H1 (cell line): ENCODE measurements around the gene IPO13. TPM values are rescaled to one million over a fixed set of nuclear protein-coding genes. Genes with fewer than 3 reads are reported as not detected.

ENCODE experiments used
- CTCF ChIA-PET: fragments of 300-600 bp; sonication (Branson Sonifier 250); formaldehyde crosslinking; loops from one replicate; lab custom pipeline; 2021; ENCODE audit not compliant: partially characterized antibody; lab: Charles Lee
- POLR2A ChIA-PET: fragments of 300-600 bp; sonication (Branson Sonifier 250); formaldehyde crosslinking; loops from one replicate; lab custom pipeline; 2021; ENCODE audit warnings: inconsistent platforms; ENCODE audit not compliant: partially characterized antibody; lab: Charles Lee
- DNase-seq, 2 experiments: peaks; one replicate each; pipeline versions ENCODE4 v3.0.0 to v3.0.0-alpha.2; 2010 to 2022; ENCODE audit warnings: low spot score in 2 of 2, low read depth in 1 of 2, mixed read lengths in 1 of 2
- FAIRE-seq: peaks from 2 replicates; lab custom pipeline; 2011; peaks lifted over from hg19 to GRCh38; lab: Jason Lieb, UNC
- H2AFZ ChIP-seq: 2 replicates; pipeline ENCODE4 v1.8.1; 2012; ENCODE audit warnings: low read length, inconsistent platforms
- H2AK5ac ChIP-seq: 2 replicates; pipeline ENCODE4 v1.6.1; 2013; ENCODE audit warnings: low read depth, low read length
- H2BK120ac ChIP-seq: replicated peaks from 2 replicates; pipeline ENCODE3; 2013; ENCODE audit warnings: low read depth, low read length, inconsistent platforms
- H2BK12ac ChIP-seq: 2 replicates; pipeline ENCODE4 v1.6.1; 2013; ENCODE audit warnings: low read depth, low read length
- H2BK15ac ChIP-seq: 2 replicates; pipeline ENCODE4 v1.6.1; 2013; ENCODE audit warnings: low read length
- H2BK20ac ChIP-seq: 2 replicates; pipeline ENCODE4 v1.6.1; 2013; ENCODE audit warnings: low read length
- H2BK5ac ChIP-seq: 2 replicates; pipeline ENCODE4 v1.6.1; 2013; ENCODE audit warnings: low read depth, low read length
- H3K14ac ChIP-seq: 2 replicates; pipeline ENCODE4 v1.6.1; 2013; ENCODE audit warnings: inconsistent platforms; ENCODE audit not compliant: insufficient read length
- H3K18ac ChIP-seq: 2 replicates; pipeline ENCODE4 v1.6.1; 2013; ENCODE audit warnings: low read length; ENCODE audit errors: extremely low read depth
- H3K23ac ChIP-seq: 2 replicates; pipeline ENCODE4 v1.6.1; 2013; ENCODE audit warnings: inconsistent platforms; ENCODE audit not compliant: insufficient read length
- H3K23me2 ChIP-seq: 2 replicates; pipeline ENCODE4 v1.6.1; 2013; ENCODE audit warnings: low read depth, low read length
- H3K27ac ChIP-seq: 2 replicates; pipeline ENCODE4 v1.6.1; 2011; ENCODE audit warnings: low read depth, low read length, inconsistent platforms
- H3K27me3 ChIP-seq, 4 experiments: replicated peaks in 1 of 4; 1 replicate in 1 of 4; 2 replicates in 3 of 4; pipeline versions ENCODE4 v1.6.1 to v1.8.1; 2011 to 2013; ENCODE audit warnings: low read length in 3 of 4, mild to moderate bottlenecking in 3 of 4, inconsistent platforms in 2 of 4, mixed read lengths in 2 of 4, moderate library complexity in 1 of 4; ENCODE audit not compliant: control insufficient read depth in 3 of 4, insufficient read depth in 3 of 4; ENCODE audit errors: extremely low read depth in 1 of 4
- H3K36me3 ChIP-seq, 4 experiments: 2 replicates each; pipeline versions ENCODE4 v1.6.1 to v1.8.1; 2011 to 2013; ENCODE audit warnings: mild to moderate bottlenecking in 4 of 4, low read length in 3 of 4, moderate library complexity in 2 of 4, control low read depth in 1 of 4, inconsistent platforms in 1 of 4; ENCODE audit not compliant: insufficient read depth in 4 of 4, control insufficient read depth in 2 of 4
- H3K4ac ChIP-seq: replicated peaks from 2 replicates; pipeline ENCODE3; 2013; ENCODE audit warnings: low read length, low read depth, mixed read lengths, inconsistent platforms; ENCODE audit not compliant: insufficient read length
- H3K4me1 ChIP-seq, 4 experiments: replicated peaks in 1 of 4; 1 replicate in 1 of 4; 2 replicates in 3 of 4; pipeline versions ENCODE4 v1.6.1 to v1.8.1; 2011 to 2013; ENCODE audit warnings: low read length in 3 of 4, inconsistent platforms in 2 of 4, mixed read lengths in 1 of 4; ENCODE audit not compliant: insufficient read depth in 4 of 4, control insufficient read depth in 3 of 4
- H3K4me2 ChIP-seq, 2 experiments: 2 replicates each; pipeline versions ENCODE4 v1.6.1 to v1.8.1; 2011 to 2013; ENCODE audit warnings: low read depth in 2 of 2, low read length in 2 of 2, control low read depth in 1 of 2, inconsistent platforms in 1 of 2, mild to moderate bottlenecking in 1 of 2; ENCODE audit not compliant: insufficient read depth in 1 of 2
- H3K4me3 ChIP-seq, 4 experiments: fragments of 200-600, 300-600 bp in 1 of 4; sonication (generic), shearing (Covaris generic), sonication (Bioruptor Twin) in 1 of 4; 2 replicates each; pipeline versions ENCODE4 v1.5.1 to v1.8.1; 2011 to 2016; ENCODE audit warnings: low read length in 4 of 4, low read depth in 3 of 4, control low read depth in 2 of 4, inconsistent platforms in 2 of 4, mild to moderate bottlenecking in 2 of 4, mixed read lengths in 1 of 4, moderate library complexity in 1 of 4; ENCODE audit not compliant: insufficient read depth in 2 of 4; ENCODE audit errors: extremely low read depth in 1 of 4
- H3K56ac ChIP-seq: replicated peaks from 2 replicates; pipeline ENCODE3; 2013; ENCODE audit warnings: low read depth, mild to moderate bottlenecking, mixed read lengths, low read length, inconsistent platforms; ENCODE audit not compliant: insufficient read length
- H3K79me1 ChIP-seq: 2 replicates; pipeline ENCODE4 v1.6.1; 2013; ENCODE audit warnings: low read depth, low read length, control low read depth
- H3K79me2 ChIP-seq, 2 experiments: 2 replicates each; pipeline versions ENCODE4 v1.6.1 to v1.8.1; 2012 to 2013; ENCODE audit warnings: low read length in 2 of 2, mild to moderate bottlenecking in 2 of 2, inconsistent platforms in 1 of 2; ENCODE audit not compliant: insufficient read depth in 2 of 2, control insufficient read depth in 1 of 2
- H3K9ac ChIP-seq, 4 experiments: replicated peaks in 1 of 4; 1 replicate in 1 of 4; 2 replicates in 3 of 4; pipeline versions ENCODE4 v1.6.1 to v1.8.1; 2011 to 2013; ENCODE audit warnings: low read depth in 3 of 4, low read length in 3 of 4, control low read depth in 2 of 4, mild to moderate bottlenecking in 2 of 4, moderate library complexity in 2 of 4, inconsistent platforms in 1 of 4; ENCODE audit errors: extremely low read depth in 1 of 4
- H3K9me3 ChIP-seq, 2 experiments: 2 replicates each; pipeline versions ENCODE4 v1.6.1 to v1.8.1; 2012 to 2013; ENCODE audit warnings: mild to moderate bottlenecking in 2 of 2, moderate library complexity in 2 of 2, control low read depth in 1 of 2, inconsistent platforms in 1 of 2, low read depth in 1 of 2, low read length in 1 of 2, mixed read lengths in 1 of 2; ENCODE audit not compliant: insufficient read depth in 2 of 2
- H4K20me1 ChIP-seq, 2 experiments: replicated peaks in 1 of 2; 2 replicates each; pipeline versions ENCODE3 to v1.8.1; 2011 to 2013; ENCODE audit warnings: inconsistent platforms in 2 of 2, low read length in 2 of 2, mild to moderate bottlenecking in 1 of 2; ENCODE audit not compliant: insufficient read depth in 2 of 2, control insufficient read depth in 1 of 2
- H4K5ac ChIP-seq: 2 replicates; pipeline ENCODE4 v1.6.1; 2013; ENCODE audit warnings: low read length, low read depth, mixed read lengths, inconsistent platforms; ENCODE audit not compliant: insufficient read length
- H4K8ac ChIP-seq: 2 replicates; pipeline ENCODE4 v1.8.0; 2013; ENCODE audit warnings: mild to moderate bottlenecking, moderate library complexity, low read length, inconsistent platforms; ENCODE audit not compliant: insufficient read depth; ENCODE audit errors: extremely low read depth
- H4K91ac ChIP-seq: replicated peaks from 2 replicates; pipeline ENCODE3; 2013; ENCODE audit warnings: low read length, mixed read lengths, inconsistent platforms; ENCODE audit not compliant: insufficient read length
- ASH2L ChIP-seq: fragments of 200-600, 300-600 bp; sonication (generic); IDR thresholded peaks from one replicate; pipeline ENCODE4 v1.7.1; 2017; ENCODE audit warnings: low read length
- ATF2 ChIP-seq: IDR thresholded peaks from 2 replicates; pipeline ENCODE4 v1.6.1; 2012; ENCODE audit warnings: low read length, inconsistent platforms
- FOSL1 ChIP-seq: IDR thresholded peaks from 2 replicates; pipeline ENCODE4 v1.6.1; 2011; ENCODE audit warnings: mild to moderate bottlenecking, low read depth, low read length, moderate library complexity; ENCODE audit not compliant: insufficient read depth
- POU5F1 ChIP-seq: IDR thresholded peaks from 2 replicates; pipeline ENCODE4 v1.6.1; 2011; ENCODE audit warnings: low read depth, mild to moderate bottlenecking, low read length, moderate library complexity
- SAP30 ChIP-seq: fragments of 300-600 bp; sonication (generic); IDR thresholded peaks from 2 replicates; pipeline ENCODE4 v1.7.1; 2012; ENCODE audit warnings: low read length, moderate library complexity, mild to moderate bottlenecking, inconsistent platforms; ENCODE audit not compliant: insufficient read depth, insufficient replicate concordance
- SP1 ChIP-seq: IDR thresholded peaks from 2 replicates; pipeline ENCODE4 v1.6.1; 2011; ENCODE audit warnings: low read depth, low read length
- SRF ChIP-seq: IDR thresholded peaks from 2 replicates; pipeline ENCODE4 v1.6.1; 2011; ENCODE audit warnings: mild to moderate bottlenecking, low read depth, low read length, moderate library complexity
- USF2 ChIP-seq: IDR thresholded peaks from 2 replicates; pipeline ENCODE4 v1.6.1; 2011; ENCODE audit warnings: low read length, improper control_type of control experiment
- WGBS, 2 experiments: shearing (Covaris generic) in 1 of 2; methylation state at CpG; one replicate each; pipeline versions ENCODE4 v1.1.6 to v1.1.7; 2013 to 2015; ENCODE audit warnings: low lambda C conversion rate in 2 of 2, mixed read lengths in 2 of 2, inconsistent platforms in 1 of 2, low coverage in 1 of 2, missing lambda C conversion rate in 1 of 2; ENCODE audit not compliant: insufficient replicate concordance in 2 of 2, insufficient coverage in 1 of 2, insufficient read length in 1 of 2; ENCODE audit errors: extremely low coverage in 1 of 2, missing lambda C conversion rate in 1 of 2; 5-methylcytosine and 5-hydroxymethylcytosine counted together
- polyA plus RNA-seq, 7 experiments: library from polyadenylated mRNA; depleted of rRNA in 3 of 7; stranded (reverse) in 5 of 7; unstranded in 2 of 7; fragments of >200 nt in 5 of 7; fragments of 200-250 nt in 2 of 7; gene quantifications; 1 replicate in 5 of 7; 2 replicates in 1 of 7; 4 replicates in 1 of 7; pipeline versions ENCODE4 v1.2.1 to v1.2.3, GENCODE V29; 2011 to 2013; ENCODE audit warnings: missing spikeins in 2 of 7, mixed read lengths in 2 of 7
- total RNA-seq: library from RNA; stranded (reverse); fragmentation: NEBNext Ultra II Directional; extraction: Animal tissue kit (Norgen Biotek cat#: 25700); gene quantifications from 2 replicates; pipeline ENCODE4 v1.2.1, GENCODE V29; 2021
- TF ChIP-seq, protein P1 (sequence below): IDR thresholded peaks from 2 replicates; pipeline ENCODE4 v1.6.1; 2011; ENCODE audit warnings: low read depth, mild to moderate bottlenecking, low read length; ENCODE audit not compliant: insufficient read depth

The IPO13 gene
- total and polyA plus RNA-seq, 2 of the 8 experiments (the other 6 are each of a cell fraction or from before 2014, with no cell fraction given), result 23.0 to 27.0 TPM

GRCh38 chr1:43956234-43956633, 9.5 kb downstream of the IPO13 start:
- Histone ChIP-seq H3K36me3 (peaks cover 3 to 14% (median 6%) of the 10 kb centered on the region in 4 experiments; a peak in 4 of 8 replicates), H4K20me1 (peaks cover 0 to 6% of the 10 kb centered on the region in 2 experiments), H4K5ac (no peak overlapping the region), H3K23me2 (no peaks in the 10 kb centered on the region), H3K79me1 (peaks cover 3% of the 10 kb centered on the region), H3K9ac (no peak overlapping the region), H4K8ac (no peak overlapping the region), H3K4me1 (peaks cover 0 to 5% (median 4%) of the 10 kb centered on the region in 4 experiments; a peak in 3 of 7 replicates)
- CTCF ChIA-PET, result interaction anchor here (0.8 to 4.6 kb wide), 7 partner anchors 8 to 192 kb away, joined by 3 to 25 read pairs (median 4); partner anchors contain the start of genes ARTN and ATP6V0B
- 91% methylated on average over 8 of the region's 8 CpGs; no CpG with 5 or more reads in 1 of the 2 experiments for whole genome bisulfite sequencing, 2 experiments
- no peak for TF ChIP-seq USF2
- TF ChIP-seq ASH2L, result no peak
- no peak for TF ChIP-seq SP1
- no peak for TF ChIP-seq SAP30
- no peak for TF ChIP-seq SRF
- TF ChIP-seq POU5F1, result no peak
- no peak for TF ChIP-seq ATF2
- TF ChIP-seq FOSL1, result no peak
- TF ChIP-seq, protein P1, sequence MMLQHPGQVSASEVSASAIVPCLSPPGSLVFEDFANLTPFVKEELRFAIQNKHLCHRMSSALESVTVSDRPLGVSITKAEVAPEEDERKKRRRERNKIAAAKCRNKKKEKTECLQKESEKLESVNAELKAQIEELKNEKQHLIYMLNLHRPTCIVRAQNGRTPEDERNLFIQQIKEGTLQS, result no peak
- TF ChIP-seq, all 59 proteins: peak for 0
- Histone ChIP-seq H3K79me2 (0 out of 4 replicates have a peak, but pooled peaks cover 0 to 4% of the 10 kb centered on the region in 2 experiments), H3K4ac (no peak overlapping the region), H3K56ac (no peak overlapping the region), H2BK120ac (no peak overlapping the region), H3K4me2 (no peak overlapping the region), H3K9me3 (no peaks in the 10 kb centered on the region), H2AFZ (no peak overlapping the region), H3K23ac (no peak overlapping the region), H2BK5ac (no peak overlapping the region), H2BK12ac (no peak overlapping the region), H3K14ac (no peak overlapping the region), H3K4me3 (no peak overlapping the region), H2BK15ac (no peak overlapping the region), H3K18ac (no peak overlapping the region), H4K91ac (no peak overlapping the region), H3K27ac (no peak overlapping the region), H2AK5ac (no peak overlapping the region), H3K27me3 (no peaks in the 10 kb centered on the region), H2BK20ac (no peak overlapping the region)
- FAIRE-seq (no peak), DNase-seq (no peak)
- POLR2A ChIA-PET, result interaction anchor here (1.0 to 2.0 kb wide), 4 partner anchors 10 to 190 kb away, joined by 5 to 7 read pairs (median 6); partner anchors contain the start of genes ATP6V0B and IPO13
